NCI-H2196 (cell line): ENCODE data around the gene PLA2R1.

Source experiments
- DNase-seq: peaks from one replicate; lab custom pipeline; 2025; ENCODE audit not compliant: unreplicated experiment; lab: John Stamatoyannopoulos, UW

Gene PLA2R1

DNA sequence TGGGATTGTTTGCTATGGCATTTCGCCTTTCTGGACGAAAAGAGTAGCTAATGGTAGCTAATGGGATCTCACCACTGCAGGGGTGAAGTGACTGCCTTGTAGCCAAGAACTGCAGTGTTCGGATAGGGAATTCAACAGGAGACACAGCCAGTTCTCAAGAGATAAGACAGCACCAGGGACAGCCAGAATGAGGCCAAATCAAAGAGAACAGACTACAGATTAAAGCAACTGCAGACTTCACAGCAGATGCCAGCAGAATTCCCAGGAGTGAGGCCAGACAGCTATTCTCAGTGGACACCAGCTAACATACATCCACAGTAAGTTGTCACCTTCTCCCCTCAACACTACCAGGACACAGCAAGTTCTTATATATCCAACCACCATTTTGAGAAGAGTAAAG, 124.0 kb downstream of the PLA2R1 start:
- DNase-seq = no peak

DNA sequence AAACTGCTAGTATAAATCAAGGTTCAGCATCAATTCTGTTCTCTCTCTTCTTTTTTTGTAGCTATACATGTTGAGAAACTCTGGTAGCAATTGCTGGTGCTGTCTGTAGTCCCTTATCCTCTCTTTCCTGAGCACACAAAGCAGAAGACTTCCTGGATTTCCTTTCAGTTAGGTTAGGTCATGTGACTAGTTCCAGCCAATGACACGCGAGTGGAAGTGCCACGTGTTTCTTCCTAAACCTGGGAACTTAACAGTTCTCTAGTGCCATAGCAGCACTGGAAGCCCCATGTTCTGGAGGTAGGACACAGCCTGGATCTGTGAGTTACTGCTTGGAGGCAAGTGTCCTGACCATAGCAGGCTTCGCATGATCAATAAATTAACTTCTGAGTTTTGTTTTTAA, 125.9 kb downstream of the PLA2R1 start:
- no peak for DNase-seq

DNA sequence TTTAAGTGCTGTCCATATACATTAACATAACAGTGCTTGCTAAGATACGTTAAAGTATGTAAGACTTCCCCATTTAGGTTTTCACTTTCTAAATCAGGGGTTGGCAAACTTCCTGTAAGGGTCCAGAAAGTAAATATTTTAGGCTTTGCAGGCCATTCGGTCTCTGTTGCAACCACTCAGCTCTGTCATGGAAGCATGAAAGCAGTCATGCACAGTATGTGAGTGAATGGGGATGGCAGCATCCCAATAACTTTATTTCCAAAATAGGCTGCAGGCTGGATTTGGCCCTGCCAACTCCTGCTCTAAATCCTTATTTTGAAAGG, 128.7 kb downstream of the PLA2R1 start:
- DNase-seq = no peak

DNA sequence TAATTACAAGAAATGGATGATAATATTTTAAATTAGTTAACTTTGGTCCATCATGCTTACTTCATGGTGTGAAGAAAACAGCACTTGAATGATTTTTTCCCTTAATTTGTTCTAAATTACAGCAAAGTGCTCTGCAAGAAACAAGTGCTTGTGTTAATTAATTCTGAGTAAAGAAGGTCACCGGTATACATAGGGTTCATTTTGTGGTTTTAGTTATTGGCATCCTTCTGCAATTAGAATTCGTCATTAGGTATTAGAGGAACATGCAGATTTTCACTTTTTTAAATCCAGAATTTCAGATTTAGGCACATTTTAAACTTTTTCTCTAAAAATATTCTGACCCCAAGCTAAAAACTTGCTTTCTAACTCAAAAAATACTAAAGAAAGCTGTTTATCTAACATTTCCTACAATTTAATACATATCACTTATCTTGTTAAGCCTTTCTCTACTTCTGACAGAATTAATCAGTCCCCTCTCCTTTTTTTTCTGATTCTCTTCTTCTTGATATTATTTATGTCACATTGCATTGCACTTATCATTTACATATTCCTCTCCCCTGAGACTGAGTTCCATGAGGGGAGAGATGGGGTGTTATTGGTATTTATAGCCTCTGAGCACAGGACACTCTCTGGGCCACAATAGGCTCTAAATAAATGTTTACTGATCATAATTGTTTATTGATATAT, 129.2 kb downstream of the PLA2R1 start:
- no peak for DNase-seq

DNA sequence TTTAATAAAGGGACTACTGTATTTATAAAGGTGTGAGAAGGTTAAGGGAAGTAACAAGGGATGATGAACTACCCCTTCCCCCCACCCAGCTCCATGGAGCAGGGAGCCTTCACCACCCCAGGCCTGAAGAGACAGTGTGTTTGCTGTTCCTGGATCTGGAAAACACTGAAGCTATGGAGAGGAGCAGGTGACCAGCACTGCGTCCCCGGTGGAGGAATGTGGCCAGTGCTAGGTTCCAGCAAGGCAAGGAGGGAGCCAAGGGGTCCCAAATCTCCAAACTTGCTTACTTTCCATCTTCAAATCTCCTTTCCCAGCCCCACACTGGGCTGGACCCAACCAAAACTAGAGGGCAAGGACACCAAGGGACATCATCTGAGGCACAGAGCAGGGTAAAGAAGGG, 135.7 kb downstream of the PLA2R1 start:
- no peak for DNase-seq

DNA sequence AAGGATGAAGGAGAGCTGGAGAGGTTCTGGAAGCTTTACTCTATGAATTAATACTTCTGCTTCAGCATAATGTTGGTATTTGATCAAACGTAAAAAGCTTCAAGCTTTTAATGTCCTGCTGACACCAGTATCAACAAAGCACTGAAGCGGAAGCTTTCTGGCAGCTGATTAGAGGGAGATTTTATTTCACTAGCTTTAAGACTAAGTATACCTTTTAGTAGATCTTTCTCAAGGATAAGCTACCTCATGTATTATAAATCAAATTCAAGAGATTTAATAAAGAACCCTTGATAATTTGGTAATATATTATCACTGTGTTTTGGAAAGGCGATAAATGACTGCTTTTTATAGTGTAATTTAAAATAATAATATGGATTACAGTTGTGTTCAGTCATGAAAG, 136.4 kb downstream of the PLA2R1 start:
- peak; percentile 21 for DNase-seq

DNA sequence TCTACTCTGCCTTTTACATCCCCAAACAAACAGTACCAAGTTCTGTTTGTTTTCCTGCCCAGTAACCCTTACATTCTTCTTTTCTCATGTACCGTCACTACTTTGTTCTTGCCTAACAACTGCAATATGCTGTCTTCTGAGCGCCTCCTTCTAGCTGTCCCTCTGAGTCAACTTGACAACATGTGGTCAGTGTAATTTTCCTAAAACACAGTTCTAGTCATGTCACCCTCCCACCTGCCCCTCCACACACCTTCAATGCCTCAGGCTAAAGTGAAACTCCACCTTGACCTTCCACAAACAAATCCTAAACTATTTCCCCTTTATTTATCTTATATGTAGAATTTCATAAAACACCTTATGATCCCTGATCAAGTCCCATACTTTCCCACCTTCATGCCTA, 139.9 kb downstream of the PLA2R1 start:
- no peak for DNase-seq

DNA sequence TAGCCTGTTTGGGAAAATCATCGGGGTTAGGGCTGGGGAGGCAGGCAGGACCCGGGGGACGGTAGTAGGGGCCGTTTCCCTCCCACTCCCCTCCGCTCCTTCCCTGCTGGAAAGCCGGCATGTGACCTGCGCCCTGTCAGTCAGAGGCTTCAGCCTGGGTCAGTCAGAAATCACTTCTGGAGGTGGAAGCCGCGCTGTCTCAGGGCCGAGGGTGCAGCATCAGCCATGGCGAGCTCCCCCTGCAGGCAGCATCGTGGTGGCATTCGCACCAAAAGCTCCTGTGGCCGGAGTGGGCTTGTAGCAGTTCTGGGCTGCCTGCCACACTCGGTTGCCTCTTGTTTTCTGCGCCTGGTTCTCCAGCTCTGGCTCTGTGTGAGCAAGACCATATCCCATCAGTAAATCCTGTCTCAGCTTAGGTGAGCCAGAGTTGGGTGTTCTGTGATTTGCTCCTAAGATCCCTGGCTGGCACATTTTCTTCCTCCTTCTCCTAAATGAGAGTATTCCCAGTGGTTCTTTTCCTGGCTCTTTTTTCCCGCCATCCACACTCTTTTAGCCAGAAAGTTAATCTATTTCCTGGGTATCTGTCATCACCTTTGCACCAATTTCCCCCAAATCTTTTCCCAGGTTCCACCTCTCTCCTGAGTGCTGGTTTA, 140.5 kb downstream of the PLA2R1 start:
- no peak for DNase-seq

DNA sequence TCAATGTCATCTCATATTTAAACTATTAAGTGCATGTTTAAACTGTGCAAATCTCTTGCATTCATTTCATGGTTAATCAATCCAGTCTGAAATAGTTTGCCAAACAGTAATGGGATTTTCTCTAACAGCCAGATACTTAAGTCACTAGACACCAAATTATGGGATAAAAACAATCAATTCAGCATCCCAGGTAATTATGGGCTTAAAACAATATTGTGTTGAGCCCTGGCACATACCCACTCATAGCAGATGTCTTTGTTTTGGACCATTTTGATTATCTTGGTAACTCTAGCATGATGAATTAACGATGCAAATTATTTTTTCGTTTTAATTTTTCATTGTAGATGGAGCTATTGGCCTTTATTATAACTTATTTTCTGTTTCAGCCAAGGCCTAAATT, 145.9 kb downstream of the PLA2R1 start:
- DNase-seq = no peak

DNA sequence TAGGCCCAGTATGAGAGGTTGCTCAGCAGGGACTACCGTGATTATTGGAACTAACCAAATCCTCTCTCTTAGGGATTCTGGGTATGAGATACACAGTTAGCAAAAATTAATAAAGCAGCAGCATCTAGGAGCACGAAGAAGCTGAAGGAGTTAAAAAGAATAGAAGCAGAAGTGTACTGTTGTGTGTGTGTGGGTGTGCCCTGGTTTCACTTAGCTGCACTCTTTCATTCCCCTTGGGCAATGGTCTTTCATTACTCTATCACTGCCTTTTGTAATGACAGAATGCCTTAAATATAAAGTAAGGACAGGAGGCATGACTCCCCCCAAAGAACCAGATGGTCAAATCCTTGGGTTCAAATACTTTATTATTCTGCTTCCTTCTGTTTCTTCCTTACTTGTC, 148.5 kb downstream of the PLA2R1 start:
- DNase-seq = no peak

DNA sequence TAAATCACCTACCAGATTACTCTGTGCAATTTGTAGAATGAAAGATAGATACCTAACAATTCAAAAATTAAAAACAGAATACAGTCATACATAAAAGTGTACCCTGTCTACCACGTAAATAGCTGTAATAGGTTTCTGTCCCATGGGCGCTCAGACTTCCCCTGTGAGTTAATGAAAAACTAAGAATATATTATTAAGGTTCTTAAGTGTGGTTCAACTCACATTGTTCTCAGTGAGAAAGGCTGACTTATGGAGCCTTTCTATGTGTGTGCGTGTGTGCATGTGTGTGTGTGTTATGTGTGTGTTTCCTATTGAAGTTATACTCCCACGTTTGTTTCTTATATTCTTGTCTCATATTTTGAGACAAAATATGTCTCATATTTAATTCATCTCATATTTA, 149.8 kb downstream of the PLA2R1 start:
- DNase-seq = no peak

DNA sequence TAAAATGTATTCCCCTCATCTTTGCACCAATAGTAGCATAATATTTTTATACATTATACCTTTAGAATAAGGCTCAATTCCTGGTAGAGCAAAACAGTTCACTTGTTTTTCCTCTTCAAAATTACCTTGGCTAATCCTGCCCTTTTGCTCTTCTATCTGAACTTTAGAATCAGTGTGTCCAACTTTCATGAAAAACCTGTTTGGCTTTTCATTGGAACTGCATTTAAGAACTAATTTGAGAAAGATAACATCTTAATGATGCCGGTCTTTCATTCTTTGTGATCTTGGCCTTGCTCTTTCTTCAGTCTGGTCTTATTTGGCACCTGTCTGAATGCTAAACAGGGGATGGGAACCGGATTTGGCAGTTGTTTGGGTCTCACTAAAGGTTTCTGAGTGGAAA, 151.5 kb downstream of the PLA2R1 start:
- DNase-seq = no peak

DNA sequence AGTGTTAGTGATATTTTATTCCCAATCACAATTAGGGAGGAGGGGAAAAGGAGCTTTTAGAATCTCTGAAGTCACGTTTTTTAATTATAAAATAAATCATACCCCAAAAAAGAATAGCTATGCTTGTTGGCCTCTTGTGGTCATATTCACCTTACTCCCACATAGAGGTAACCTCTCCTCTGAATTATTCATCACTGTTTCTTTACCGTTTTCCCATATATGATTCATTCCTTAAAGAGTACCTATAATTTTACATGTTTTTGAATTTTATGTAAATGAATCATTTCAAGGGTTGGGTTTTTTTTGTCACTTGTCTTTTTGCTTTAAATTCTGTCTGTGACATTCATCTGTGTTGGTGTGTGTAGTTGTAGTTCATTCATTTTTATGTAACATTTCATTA, 153.8 kb downstream of the PLA2R1 start:
- DNase-seq = no peak

DNA sequence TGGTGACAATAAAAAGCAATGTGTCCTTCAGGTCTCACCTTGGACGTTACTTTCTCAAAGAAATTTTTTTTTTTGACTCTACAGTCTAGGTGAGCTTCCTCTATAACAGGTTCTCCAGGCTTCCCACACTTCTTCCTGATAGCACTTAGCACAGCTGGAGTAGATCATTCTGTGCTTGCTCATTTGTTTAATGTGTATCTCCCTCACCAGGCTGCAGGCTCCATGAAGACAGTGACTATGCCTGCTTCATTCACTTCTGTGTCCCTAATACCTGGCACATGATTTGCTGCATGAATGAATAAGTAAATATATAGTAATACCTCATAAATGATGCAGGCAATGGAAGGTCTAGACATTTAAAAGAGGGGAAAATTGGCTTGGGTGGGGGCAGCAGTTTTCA, 154.5 kb downstream of the PLA2R1 start:
- no peak for DNase-seq

DNA sequence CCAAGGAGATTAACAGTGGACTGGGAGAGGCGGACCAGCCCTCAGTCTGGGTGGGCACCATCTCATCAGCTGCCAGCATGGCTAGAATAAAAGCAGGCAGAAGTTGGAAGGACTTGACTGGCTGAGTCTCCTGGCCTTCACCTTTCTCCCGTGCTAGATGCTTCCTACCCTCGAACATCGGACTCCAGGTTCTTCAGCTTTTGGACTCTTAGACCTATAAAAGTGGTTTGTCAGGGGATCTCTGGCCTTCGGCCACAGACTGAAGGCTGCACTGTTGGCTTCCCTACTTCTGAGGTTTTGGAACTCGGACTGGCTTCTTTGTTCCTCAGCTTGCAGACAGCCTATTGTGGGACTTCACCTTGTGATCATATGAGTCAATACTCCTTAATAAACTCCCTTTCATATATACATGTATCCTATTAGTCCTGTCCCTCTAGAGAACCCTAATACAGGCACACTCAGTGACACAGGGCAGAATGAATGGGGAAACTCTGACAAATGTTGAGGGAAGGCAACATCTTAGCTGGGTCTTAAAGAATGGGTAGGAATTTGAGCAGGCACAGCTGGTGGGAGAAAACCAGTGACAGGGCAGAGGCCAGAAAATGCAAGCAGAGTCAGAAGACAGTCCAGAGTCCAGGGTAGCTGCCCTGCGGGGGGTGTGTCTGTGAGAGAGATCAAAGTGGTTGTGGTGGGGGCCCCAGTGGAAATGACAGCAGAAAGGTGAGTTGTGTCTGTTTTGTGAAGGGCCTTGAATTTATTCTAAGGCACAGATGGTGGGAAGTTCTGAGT, 156.3 kb downstream of the PLA2R1 start:
- no peak for DNase-seq

DNA sequence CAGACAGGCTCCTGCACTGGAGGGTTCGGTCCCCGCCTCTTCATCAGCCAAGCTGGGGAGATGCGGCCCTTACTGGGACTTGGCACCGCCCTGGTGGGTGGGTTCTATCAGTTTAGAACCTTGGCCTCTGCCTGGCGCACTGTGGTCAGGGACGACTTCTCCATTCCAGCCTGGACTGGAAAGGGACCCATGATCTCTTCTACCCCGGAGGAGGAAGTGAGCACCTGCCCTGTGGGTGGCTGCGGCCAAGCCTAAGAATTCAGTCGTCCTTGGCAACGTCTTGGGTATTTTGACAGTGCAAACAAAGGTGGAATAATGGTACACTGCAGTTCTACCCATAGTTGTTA, 157.5 kb downstream of the PLA2R1 start:
- no peak for DNase-seq

DNA sequence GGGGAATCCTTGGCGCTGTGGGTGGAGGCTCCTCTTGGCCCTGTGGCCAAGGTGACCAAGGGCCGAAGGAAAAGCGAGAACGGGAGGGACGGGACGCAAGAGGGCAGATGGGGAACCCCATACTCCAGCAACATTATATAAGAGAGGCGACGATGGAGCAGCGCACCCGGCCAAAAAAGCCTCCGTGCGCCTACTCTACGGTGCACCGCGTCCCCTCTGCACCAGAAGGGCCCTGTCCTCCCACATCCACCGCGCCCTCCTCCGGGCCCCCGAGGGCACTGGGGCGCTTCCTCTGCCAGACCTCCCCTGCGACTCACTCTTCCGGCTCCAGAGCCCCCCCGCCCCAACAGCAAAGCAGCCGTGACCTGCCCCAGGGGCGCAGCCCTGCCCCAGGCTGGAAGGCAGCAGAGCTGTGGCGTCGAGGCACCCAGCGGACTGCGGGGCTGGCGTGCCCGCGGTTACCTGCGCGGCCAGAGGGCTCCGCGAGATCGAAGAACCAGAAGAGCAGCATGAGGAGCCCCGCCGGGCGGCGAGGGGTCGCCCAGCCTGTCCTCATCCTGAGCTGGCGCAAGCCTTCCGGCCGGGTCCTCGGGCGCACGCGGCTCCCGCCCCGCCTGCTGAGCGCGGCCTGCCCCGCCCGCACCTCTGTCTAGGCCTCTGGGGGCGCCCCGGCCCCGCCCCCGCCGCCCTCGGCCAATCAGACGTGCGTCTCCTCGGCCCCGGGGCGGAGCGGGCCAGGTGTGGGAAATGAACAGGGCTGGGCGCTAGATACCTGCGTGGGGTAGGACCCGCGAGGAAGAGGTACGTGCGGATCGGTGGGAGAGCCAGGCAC, 158.1 kb downstream of the PLA2R1 start, which contains the start of gene LY75:
LY75 (minus strand) TSS at position 630 of the 832 bp plus-strand sequence.
- DNase-seq = peak; percentile 37

DNA sequence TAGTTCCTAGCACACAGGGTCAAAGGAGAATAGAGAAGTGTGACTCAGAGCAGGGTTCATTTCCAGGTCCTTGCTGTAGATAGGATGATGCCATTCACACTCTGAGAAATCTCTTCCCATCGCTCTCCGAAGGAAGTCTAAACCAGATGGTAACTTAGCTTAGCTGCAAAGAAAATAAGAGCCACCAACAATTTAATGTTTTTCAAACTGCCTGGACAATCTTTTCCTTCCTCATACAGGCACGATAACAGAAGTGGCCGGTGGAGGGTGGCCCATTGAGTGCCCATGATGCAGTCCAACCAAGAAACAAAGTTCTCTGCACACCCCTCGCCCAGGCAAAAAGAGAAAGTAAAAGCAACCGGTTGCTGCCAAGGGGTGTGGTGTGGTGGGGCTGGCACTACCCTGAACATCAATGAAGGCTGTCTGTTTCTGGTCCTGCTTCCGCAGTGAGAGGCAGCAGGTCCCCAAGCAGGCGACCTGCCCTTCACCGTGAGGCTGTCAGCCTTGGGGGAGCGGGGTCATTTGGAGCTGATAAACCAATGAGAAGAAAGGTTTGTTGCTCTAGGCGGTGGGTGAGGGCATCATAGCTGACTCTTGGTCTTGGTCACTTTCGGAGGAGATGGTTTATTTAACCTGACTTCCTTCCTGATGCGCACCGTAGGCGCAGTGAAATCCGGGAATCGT, 158.8 kb downstream of the PLA2R1 start:
- DNase-seq = no peak

DNA sequence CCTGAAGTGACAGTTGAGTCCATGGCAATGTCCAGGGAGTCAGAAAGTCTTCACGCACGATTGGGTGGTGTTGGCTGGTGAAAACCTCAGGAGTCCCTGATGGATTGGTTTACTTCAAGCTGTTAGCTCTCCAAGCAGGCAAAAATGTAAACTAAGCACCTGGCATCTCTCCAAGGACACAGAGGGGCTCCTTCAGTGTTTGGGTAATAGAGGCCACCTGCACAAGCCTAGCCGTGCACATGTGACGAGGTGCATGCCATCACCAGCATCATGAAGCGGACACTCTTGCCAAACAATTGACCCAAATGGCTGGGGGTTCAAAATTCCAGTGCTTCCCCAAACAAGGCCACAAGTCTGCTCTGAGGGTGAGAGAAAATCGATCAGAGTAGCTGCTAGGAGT, 159.7 kb downstream of the PLA2R1 start:
- no peak for DNase-seq

DNA sequence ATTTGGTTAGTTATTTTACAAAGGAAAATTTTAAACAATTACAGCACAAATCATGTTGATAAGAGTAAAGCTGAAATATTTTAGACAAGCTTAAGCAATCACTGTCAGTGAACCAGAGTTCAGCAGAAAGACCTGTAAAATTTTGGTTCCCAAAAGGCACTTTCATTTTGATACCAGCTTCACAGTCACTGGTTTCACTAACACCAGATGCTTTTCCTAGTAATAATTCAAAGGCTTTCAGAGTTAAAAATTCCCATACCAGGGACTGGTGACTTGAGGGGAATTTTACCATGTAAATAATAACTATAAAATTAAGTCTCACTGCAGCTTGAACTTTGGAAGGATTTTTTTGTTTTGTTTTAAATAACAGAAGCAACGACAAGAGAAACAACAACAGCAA, 162.1 kb downstream of the PLA2R1 start:
- no peak for DNase-seq

DNA sequence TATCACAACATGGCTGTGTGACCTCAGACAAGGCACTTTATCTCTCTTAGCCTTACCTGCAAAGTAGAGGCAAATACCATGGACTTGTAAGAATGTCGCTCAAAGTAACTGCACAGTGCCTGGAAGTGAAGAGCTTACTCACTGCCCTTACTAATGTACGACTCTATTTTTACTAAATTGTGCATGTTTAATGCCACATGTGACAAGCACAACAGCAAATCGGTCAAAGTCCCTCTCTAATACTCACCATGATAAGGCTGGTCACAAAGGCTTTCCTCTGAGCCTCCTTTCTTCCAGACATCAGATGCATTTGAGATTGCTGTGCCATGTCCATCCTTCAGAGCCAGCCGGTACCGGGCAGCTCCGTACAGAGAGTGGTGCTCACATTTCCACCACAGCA, 164.0 kb downstream of the PLA2R1 start:
- DNase-seq = no peak
